ENCODE data around the gene YRDC.
A peak's percentile ranks its signal among the peaks of the same experiment; 100 is the strongest.

Gene YRDC, protein sequence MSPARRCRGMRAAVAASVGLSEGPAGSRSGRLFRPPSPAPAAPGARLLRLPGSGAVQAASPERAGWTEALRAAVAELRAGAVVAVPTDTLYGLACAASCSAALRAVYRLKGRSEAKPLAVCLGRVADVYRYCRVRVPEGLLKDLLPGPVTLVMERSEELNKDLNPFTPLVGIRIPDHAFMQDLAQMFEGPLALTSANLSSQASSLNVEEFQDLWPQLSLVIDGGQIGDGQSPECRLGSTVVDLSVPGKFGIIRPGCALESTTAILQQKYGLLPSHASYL

DNA sequence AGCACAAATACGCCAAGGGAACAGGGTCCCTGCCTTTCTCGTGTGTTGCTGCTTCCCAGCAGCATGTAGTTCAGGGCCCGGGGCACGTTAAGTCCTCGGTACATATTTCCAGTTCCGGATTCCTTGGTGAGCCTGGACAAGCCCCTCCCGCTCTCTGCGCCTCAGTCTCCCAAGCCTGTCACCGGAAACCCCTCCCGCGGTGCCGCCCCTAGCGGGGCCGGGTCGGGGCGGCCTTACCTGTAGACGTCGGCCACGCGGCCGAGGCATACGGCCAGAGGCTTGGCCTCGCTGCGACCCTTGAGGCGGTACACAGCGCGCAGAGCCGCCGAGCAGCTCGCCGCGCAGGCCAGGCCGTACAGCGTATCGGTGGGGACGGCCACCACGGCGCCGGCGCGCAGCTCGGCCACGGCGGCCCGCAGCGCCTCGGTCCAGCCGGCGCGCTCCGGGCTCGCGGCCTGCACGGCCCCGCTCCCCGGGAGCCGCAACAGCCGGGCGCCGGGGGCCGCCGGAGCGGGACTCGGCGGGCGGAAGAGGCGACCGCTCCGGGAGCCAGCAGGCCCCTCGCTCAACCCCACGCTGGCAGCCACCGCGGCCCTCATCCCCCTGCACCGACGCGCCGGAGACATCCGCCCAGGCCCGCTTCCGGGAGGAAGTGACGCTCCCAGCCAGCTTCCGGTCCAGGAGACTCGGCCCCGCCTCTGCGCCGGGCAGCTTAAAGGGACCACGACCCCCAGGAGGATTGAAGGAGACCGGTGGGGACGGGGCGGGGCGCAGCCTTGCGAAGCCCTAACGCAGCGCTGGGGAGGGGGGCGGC is at the start of gene YRDC, which contains the start of gene C1orf122:
TSS of gene YRDC (minus strand) at position 654 of the 814 bp plus-strand sequence. CDS start at position 626, 28 bp downstream.
TSS of gene C1orf122 (plus strand) at position 236 of the 814 bp plus-strand sequence. CDS start 615 bp downstream, outside the sequence.
- peak; percentile 87 to 91 for DNase-seq (ENCODE audit: low read depth in 2 of 2)

- DNase-seq (ENCODE audit: low read depth in 2 of 2) = no peak
Observed at GRCh38 chr1:37854406-37854805, 46.4 kb upstream of the YRDC start.

DNA sequence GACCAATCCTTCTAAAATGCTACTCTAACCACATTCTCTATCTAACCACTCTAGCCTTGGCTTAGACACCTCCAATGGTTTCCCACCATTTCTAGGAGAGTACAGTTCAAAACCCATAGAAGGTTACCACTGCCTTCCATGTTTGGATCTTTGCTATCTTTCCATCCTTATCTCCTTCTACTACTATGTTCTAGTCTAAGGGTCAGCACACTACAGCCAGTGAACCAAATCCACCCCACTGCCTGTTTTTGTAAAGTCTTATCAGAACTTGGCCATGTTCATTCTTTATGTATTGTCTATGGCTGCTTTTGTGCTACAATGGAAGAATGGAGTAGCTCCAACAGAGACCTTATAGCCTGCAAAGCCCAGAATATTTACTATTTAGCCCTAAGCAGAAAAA is 45.1 kb upstream of the YRDC start:
- DNase-seq (ENCODE audit: low read depth in 2 of 2) = no peak

DNA sequence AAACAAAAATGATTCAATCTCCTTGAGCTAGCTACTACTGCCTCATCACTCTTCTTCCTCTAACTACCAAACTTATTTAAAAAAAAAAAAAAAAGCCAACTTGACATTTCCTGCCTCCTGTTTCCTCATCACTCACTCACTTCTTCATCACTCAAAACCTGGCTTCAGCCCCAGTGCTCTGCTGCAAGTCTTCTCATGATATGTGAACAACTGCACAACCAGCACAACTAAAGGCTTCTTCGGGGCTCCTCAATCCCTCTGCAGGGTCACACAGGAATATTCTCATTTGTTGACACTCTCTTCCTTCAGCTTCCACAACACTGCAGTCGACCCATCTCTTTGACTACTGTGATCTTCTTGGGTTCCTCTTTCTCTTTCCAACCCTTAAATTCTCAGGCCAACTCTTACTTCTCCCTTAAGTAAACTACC is 43.8 kb upstream of the YRDC start:
- DNase-seq (ENCODE audit: low read depth in 2 of 2) = no peak

DNA sequence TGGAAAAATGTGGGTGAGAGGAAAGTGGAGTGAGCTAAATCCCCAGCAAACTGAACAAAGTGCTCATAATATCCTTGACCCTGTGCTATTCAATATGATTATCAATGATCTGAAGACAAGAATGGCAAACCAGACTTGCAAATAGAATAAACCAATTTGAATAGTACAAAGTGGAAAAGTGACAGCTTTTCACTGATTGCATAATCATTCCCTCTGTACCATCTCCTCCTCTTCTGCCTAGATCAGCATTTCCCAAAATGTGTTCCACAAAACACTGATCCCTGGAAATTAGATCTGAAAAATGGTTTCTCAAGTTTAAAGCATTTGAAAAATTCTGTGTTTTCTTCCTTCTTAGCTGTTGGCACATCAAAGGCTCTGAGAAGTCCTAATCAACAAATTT is 43.3 kb upstream of the YRDC start:
- no peak for DNase-seq (ENCODE audit: low read depth in 2 of 2)

DNA sequence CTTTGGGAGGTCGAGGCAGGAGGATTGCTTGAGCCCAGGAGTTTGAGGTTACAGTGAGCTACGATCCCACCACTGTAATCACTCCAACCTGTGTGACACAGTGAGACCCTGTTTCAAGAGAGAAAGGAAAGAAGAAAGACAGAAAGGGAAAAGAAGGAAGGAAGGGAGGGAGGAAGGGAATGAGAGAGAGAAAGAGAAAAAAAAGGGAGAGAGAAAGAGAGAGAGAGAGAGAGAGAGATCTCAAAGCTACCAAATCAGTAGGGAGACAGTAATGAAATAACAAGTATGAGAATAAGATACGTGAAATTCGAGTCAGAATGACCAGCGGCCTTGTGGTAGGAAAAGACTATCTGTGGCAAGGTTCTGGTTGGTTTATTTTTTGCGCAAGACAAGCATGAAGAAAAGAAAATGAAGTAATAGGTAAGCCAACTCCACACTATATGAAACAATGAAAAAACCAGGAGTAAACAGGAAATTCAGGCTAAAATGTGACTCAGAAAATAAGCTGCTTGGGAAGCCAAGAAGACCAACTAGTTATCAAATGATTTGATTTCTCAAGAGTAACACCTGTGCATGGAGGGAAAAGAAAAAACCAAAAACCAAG is 42.4 kb upstream of the YRDC start:
- no peak for DNase-seq (ENCODE audit: low read depth in 2 of 2)

DNA sequence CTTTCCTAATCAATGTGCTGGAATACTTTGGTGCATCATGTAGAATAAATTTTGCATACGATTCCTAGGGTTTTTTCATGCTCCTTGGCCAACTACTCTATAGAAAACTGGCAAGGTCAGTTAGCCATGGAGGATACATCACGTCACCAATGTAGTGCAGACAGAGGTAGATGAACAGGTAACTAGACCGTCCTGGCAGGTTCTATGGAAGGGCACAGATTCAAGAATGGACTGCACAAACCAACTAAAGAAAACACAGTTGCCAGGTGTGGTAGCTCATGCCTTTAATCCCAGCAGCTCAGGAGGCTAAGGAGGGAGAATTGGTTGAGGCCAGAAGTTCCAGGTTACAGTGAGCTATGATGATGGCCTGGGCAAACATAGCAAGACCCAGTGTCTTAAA is 41.5 kb upstream of the YRDC start:
- no peak for DNase-seq (ENCODE audit: low read depth in 2 of 2)

- DNase-seq (ENCODE audit: low read depth in 2 of 2) = no peak
Observed at GRCh38 chr1:37846647-37847339, 38.8 kb upstream of the YRDC start.

DNA sequence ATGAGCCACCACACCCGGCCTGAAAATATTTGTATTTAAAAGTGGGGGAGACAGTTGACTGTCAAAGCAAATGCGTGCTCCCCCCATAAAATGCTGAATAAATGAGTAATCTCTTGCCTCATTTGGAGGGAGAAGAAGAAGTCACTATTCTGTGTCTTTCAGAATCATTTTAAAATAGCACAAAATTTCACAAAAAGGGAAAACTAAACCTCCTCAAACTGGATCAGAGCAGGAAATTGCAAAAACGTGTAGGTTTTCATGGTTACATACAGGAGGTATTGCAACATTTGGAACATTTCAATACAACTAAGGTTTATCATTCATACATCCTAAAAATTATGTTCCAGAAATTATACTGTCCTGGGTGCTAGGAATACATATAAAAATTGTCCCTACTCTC is 37.8 kb upstream of the YRDC start:
- no peak for DNase-seq (ENCODE audit: low read depth in 2 of 2)

- DNase-seq (ENCODE audit: low read depth in 2 of 2) = no peak
Observed at GRCh38 chr1:37845049-37845646, 37.1 kb upstream of the YRDC start.

GRCh38 chr1:37844536-37844935 is 36.5 kb upstream of the YRDC start:
- DNase-seq (ENCODE audit: low read depth in 2 of 2) = no peak

DNA sequence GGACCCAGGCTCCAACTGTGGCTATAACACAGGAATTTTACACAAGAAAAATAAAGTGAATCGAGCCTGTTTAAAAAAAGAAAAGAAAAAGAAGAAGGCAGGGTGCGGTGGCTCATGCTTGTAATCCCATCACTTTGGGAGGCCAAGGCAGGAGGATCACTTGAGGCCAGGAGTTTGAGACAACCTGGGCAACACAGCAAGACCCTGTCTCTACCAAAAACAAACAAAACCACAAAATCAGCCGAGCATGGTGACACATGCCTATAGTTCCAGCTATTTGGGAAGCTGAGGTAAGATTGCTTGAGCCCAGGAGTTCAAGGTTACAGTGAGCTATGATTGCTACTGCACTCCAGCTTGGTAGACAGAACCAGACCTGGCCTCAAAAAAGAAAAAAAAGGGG is 33.6 kb upstream of the YRDC start:
- DNase-seq (ENCODE audit: low read depth in 2 of 2) = no peak

GRCh38 chr1:37840711-37841110 is 32.7 kb upstream of the YRDC start:
- no peak for DNase-seq (ENCODE audit: low read depth in 2 of 2)

DNA sequence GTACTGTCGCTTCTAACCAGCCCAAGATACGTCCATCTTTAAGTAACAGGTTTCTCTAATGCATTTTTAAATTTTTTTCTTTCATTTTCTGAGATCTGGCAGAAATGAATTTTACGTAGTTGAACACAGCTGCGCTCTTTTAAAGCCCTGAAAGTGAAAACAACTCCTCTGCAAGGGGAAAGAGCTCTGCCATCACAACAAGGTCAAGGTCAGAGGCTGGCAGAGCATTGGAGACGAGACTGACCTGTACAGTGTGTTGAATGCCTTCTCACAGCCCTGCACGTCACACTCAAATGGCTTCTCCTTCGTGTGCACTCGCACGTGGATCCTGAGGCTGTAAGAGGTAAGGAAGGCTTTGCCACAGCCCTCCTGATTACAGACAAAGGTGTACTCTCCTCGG is 31.7 kb upstream of the YRDC start:
- no peak for DNase-seq (ENCODE audit: low read depth in 2 of 2)

DNA sequence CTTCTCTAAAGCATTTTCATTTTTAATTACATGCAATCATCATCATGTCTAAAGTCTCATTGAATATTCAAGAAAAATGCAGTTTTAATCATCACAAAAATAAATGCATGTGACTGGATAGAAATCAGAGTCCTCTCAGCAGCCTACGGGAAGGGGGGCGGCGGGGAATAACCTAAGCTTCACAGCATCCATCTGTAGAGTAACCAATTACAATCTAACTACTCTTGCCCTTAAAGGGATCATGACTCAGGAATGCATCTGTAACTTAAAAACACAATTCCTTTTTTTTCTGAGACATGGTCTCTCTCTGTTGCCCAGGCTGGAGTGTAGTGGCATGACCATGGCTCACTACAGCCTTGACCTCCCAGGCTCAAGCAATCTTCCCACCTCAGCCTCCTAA is 28.8 kb upstream of the YRDC start:
- no peak for DNase-seq (ENCODE audit: low read depth in 2 of 2)

DNA sequence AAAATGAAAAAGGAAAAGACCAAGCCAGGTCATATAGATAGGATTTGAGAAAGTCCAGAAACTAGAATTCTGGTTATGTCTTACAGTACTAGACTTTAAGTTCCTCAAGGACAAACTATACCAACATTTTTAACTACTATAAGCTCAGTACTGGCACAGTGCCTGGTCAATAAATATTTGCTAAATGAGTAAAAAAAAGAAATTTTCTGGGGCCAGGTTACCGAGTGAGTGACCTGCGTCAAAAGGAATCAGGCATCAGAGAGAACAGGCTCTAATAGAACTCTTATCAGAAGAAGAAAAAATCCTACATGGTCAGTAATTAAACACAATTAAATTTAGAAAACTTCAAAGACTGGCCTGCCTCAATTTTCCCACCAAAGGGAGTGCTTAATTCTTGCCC is 23.8 kb upstream of the YRDC start:
- no peak for DNase-seq (ENCODE audit: low read depth in 2 of 2)

GRCh38 chr1:37831109-37831508 is 23.1 kb upstream of the YRDC start:
- DNase-seq (ENCODE audit: low read depth in 2 of 2) = no peak

- no peak for DNase-seq (ENCODE audit: low read depth in 2 of 2)
Observed at GRCh38 chr1:37828410-37829074, 20.5 kb upstream of the YRDC start.

GRCh38 chr1:37825506-37825905 is 17.5 kb upstream of the YRDC start:
- no peak for DNase-seq (ENCODE audit: low read depth in 2 of 2)

DNA sequence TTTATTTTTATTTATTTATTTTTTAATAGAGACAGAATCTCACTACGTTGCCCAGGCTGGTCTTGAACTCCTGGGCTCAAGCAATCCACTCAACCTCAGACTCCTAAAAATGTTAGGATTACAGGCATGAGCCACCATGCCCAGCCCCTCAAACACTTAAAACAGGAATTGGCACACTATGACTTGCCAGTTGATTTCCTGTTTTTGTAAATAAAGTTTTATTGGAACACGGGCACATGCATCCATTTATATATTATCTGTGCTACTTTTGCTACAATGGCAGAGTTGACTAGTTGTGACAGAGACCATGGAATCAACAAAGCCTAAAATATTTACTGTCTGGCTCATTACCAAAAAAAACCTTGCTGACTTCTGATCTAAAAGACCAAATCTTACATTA is 16.0 kb upstream of the YRDC start:
- DNase-seq (ENCODE audit: low read depth in 2 of 2) = no peak

All from activated CD8-positive, alpha-beta memory T cell treated with anti-CD3 and anti-CD28 coated beads for 4 hours (primary cell).